SK-N-MC (cell line): Measurements from ENCODE around the gene ELK4.

Source experiments
- EZH2 ChIP-seq: fragments of 200-600 bp; sonication (generic); IDR thresholded peaks from one replicate; pipeline ENCODE4 v1.6.1; 2017; ENCODE audit warnings: antibody characterized with exemption
- FOXP2 ChIP-seq: optimal IDR thresholded peaks from 2 replicates; pipeline ENCODE3; 2011; ENCODE audit warnings: mild to moderate bottlenecking, moderate library complexity; ENCODE audit not compliant: insufficient read depth; ENCODE audit errors: extremely low read length, control extremely low read depth
- POLR2AphosphoS5 ChIP-seq: IDR thresholded peaks from 2 replicates; pipeline ENCODE4 v1.6.1; 2012; ENCODE audit warnings: mild to moderate bottlenecking, low read depth, low read length, borderline replicate concordance

GRCh38 chr1:205627956-205628355, 3.9 kb downstream of the ELK4 start:
- no peak for TF ChIP-seq EZH2
- no peak for TF ChIP-seq FOXP2
- no peak for TF ChIP-seq POLR2AphosphoS5
